ENCODE data around the gene ELF2.
"Not testable (repeated sequence)": the region's sequence is repeated elsewhere in the genome, so short reads cannot be mapped to it uniquely, and the experiment has no call there.

Gene ELF2

DNA sequence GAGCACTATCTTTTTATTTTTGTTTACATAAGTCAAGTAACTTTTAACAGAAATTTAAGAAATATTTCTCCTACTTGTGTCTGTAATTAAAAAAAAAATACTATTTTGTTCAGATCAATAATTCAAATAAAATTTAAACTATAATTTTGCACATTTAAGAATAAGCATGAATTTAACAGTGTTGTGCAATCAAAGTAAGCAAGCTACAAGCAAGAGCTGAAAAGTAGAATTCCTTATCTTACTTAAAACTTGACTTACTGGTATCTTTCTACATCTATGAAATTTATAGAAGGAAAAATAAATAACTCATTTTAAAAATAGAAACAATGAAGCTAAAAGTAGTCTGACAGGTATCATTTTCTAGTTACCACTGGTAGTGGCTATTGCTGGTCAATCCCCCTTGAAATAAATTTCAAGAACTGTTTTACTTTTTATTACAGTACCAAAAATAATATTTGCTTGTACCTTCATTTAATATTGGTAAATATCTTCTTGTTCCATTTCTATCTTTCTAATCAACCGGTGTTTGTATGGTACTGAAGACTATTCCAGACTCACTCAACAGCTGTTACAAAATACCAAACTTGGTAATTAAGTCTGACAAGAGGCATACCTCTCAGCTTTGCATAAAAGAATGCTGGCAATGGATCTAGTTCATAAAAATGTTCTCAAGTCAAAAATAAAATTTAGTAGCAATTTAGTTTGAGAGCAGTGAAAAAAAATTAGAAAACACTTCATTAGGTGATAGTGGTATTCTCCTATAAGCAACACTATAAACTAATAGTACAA, 99.3 kb downstream of the ELF2 start:
- DNase-seq (ENCODE audit: low spot score), result no peak

DNA sequence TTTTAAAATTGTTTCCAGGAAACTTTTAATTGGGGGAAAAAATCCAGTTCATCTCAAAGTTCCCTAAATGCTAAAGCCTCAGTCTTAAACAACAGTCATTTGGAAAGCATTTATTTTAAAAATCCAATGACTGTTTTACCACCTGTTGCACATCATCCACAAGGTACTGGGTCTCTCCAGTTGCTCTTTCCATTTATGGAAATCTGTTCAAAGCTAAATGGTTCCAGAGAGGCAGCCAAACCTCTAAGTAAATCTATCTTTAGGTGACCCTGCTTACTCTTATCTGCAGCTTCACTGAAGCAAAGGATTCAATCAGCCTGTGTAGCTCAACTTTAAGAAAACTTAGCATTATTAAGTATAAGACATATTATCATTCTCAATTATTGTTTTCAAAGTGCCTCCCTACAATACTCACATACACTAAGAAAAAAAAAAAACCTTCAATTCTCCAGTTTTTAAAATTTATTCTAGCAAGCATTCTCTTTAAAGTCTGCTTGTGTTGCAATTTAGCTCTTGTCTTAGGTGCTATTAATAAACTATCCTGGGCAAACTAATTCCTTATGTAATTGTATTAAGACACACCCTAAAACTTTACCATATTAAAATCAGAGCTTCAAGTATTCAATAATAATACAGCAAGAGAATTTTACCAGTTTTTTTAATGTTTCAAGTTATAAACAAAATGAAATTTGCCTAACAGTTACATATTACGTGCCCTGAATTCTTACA, 100.8 kb downstream of the ELF2 start:
- no peak for DNase-seq (ENCODE audit: low spot score)

GRCh38 chr4:139060591-139060990, 116.4 kb downstream of the ELF2 start:
- DNase-seq (ENCODE audit: low spot score), result no peak

DNA sequence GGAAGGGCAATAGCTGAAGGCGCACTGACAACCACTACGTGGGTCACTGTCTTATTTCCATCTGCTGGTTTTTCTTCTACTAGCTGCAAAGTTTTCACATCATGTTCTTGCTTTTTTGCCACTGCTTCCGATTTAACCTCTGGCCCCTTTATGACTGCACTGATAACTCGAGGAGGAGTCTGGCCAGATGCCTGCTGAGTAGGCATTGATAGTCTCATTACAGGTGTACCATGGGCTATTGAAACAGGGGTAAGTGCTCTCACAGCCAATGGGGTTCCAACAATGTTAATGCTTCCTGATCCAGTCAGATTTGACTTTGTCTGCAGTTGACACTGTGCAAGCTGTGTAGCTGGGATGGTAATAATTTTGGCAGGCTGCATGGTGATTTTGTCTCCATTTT, 118.0 kb downstream of the ELF2 start:
- DNase-seq (ENCODE audit: low spot score), result not testable (repeated sequence)

DNA sequence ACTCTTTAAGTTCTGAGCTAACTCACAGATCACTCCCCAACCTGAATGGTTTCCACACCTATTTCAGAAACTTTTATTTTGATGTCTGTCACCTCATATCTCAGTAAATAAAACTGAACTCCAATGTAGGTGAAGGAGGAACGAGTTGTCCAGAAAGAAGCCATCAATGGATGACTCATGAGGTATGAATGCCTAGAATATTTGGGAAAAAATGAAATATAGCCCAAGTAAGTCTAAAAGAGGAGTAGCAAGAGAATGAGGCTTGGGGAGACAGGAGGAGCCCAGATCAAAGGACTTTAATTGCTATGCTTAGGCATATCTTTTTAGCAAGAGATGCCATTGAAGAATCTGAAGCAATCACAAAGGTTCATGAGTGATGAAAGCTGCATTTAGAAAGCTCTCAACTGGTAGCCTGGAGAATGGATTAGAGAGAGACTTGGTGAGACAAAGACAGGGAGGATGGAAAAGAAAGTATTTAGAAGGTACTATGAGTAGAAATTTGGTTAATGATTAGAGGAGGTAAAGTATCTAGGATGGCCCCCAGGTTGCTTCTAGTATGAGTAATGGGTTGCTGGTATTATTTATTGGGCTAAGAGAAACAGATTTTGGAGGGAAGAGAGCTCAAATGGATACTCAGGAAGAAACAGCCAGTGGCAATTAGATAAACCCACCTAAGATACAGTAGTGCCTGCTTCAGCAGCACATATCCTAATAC, 122.1 kb downstream of the ELF2 start:
- DNase-seq (ENCODE audit: low spot score), result peak; percentile 28

- DNase-seq (ENCODE audit: low spot score), result no peak
Observed at GRCh38 chr4:139053909-139054308, 123.1 kb downstream of the ELF2 start.

- peak; percentile 22 for DNase-seq (ENCODE audit: low spot score)
Observed at GRCh38 chr4:139050446-139050845, 126.6 kb downstream of the ELF2 start.

- DNase-seq (ENCODE audit: low spot score), result no peak
Observed at GRCh38 chr4:139048026-139048425, 129.0 kb downstream of the ELF2 start.

- no peak for DNase-seq (ENCODE audit: low spot score)
Observed at GRCh38 chr4:139044291-139044690, 132.7 kb downstream of the ELF2 start.

- no peak for DNase-seq (ENCODE audit: low spot score)
Observed at GRCh38 chr4:139042981-139043460, 134.0 kb downstream of the ELF2 start.

DNA sequence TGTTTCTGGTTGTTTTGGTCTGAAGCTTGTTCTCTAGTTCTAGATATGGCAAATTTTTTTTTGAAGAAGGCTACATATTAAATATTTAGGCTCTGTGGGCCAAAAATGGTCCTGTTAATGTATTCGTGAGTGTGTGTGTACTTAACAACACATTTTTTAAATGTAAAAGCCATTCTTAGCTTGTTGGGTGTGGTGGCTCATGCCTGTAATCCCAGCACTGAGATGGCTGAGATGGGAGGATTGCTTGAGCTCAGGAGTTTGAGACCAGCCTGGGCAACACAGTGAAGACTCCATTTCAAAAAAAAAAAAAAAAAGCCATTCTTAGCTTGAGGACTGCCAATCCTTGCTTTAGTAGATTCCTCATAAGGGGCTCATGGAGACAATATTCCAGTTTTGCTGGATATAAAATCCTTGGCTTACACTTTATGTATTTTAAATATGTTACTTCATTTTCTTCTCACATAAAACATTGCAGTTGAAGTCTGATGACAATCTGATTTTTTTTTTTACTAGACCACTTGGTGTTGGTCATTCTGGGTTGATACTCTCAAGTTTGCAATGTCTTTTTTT, 138.1 kb downstream of the ELF2 start:
- DNase-seq (ENCODE audit: low spot score), result no peak

DNA sequence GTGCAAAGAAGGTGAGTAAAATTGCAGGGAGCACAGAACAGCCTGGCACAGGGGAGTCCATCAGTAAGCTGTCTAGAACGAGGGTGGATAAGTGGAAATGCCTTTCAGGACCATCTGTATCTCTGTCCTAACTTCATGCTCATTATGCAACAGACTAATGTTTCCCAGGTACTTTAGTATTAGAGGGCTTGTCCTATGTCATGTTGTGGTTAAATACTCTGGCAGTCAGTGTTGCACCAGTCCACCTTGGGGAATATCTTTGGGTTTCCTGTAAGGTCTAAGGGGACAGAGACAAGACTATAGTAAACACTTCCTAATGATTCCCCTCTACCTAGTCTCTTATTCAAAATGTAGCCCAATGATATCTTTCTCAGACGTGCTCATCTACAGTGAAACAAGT, 140.1 kb downstream of the ELF2 start:
- DNase-seq (ENCODE audit: low spot score), result no peak

DNA sequence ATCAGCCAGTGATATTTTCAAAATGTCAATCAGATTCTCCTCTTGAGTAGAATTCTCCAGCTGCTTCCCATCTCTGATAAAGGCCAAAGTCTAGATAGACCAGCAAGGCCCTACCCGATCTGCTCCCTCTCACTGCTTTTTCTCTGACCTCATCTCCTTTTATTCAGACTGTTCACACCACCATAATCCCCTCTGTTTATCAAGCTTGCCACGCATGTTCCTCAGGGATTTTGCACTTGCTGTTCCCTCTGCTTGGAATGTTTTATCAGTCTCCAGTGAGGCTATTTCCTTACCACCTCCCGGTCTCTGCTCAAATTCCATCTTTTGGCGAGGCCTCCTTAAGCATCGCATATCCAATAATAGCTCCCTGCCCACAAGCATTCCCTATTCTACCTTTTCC, 141.4 kb downstream of the ELF2 start:
- no peak for DNase-seq (ENCODE audit: low spot score)

GRCh38 chr4:139030614-139031235, 146.3 kb downstream of the ELF2 start:
- peak; percentile 67 for DNase-seq (ENCODE audit: low spot score)

GRCh38 chr4:139029866-139030363, 147.1 kb downstream of the ELF2 start:
- not testable (repeated sequence) for DNase-seq (ENCODE audit: low spot score)

GRCh38 chr4:139028191-139028661, 148.8 kb downstream of the ELF2 start:
- no peak for DNase-seq (ENCODE audit: low spot score)

DNA sequence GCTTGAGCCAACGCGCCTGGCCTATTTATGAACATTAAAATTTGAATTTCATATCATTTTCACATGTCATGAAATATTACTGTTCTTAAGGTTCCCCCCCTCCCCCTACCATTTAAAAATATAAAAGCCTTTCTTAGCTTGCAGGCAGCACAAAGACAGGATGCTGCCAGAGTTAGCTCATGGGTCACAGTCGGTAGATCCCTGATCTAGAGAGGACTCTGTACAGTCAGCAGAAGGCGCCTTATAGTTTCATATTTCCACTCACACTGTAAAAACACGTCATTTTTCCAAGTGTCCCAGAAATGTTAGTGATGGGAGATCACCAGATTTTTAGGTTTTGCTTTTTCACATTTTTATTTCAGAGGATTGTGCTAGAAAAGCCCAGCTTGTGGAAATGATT, 149.2 kb downstream of the ELF2 start:
- DNase-seq (ENCODE audit: low spot score), result no peak

DNA sequence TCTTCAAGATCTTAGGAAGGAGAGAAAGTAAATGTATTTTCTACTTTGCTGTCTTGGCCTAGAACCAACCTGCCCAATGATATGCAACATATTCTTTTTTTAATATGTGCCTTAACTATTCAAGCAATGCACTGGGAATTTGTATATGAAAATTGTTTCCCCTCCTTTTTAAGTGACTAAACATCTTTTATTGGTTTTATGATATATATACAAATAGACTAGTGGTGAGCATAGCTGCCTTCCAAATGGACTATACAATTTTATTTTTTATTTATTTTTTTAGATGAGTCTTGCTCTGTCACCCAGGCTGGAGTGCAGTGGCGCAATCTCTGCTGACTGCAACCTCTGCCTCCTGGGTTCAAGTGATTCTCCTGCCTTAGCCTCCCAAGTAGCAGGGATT, 151.2 kb downstream of the ELF2 start:
- no peak for DNase-seq (ENCODE audit: low spot score)

DNA sequence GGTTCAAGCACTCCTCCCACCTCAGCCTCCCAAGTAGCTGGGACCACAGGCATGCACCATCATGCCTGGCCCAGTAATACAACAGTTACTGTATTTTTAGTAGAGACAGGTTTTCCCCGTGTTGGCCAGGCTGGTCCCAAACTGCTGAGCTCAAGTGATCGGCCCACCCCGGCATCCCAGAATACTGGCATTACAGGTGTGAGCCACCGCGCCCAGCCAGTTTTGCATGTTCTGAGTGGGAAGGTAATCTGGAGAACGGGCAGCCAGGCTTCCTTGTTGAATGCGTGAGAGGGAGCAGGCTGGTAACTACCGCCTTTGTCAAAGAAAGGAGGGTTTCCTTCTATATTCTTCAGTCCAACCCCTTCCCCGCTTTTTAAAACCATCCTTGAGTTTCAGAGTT, 152.3 kb downstream of the ELF2 start:
- DNase-seq (ENCODE audit: low spot score), result no peak

DNA sequence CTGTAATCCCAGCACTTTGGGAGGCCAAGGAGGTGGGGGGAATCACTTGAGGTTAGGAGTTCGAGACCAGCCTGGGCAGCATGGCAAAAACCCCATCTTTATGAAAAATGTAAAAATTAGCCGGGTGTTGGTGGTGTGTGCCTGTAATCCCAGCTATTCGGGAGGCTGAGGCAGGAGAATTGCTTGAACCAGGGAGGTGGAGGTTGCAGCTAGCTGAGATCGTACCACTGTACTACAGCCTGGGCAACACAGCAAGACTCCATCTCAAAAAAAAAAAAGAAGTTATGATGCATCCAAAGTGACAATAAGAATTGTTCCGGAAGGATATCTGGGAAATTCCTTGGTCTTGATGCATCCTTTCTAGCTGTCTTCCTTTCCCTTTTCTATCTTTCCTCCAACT, 154.2 kb downstream of the ELF2 start:
- DNase-seq (ENCODE audit: low spot score), result no peak

GRCh38 chr4:139021071-139021470, 155.9 kb downstream of the ELF2 start:
- DNase-seq (ENCODE audit: low spot score), result not testable (repeated sequence)

GRCh38 chr4:139020384-139020783, 156.6 kb downstream of the ELF2 start:
- DNase-seq (ENCODE audit: low spot score), result no peak

Data from hepatic stellate cell (primary cell).